ENCODE data around the gene FBN1. TPM values are rescaled to one million over a fixed set of nuclear protein-coding genes. Genes with fewer than 3 reads are reported as not detected.

The FBN1 gene
- total RNA-seq, 2 donors from 2014 or later = 5.5 to 5.9 TPM

GRCh38 chr15:48522911-48523310 is 122.6 kb downstream of the FBN1 start:
- no peaks in the 10 kb centered on the region for H3K36me3 ChIP-seq (ENCODE audit: control insufficient read depth, insufficient read depth, low read length)
- Mint-ChIP-seq H3K4me1 (no peaks in the 10 kb centered on the region), H3K36me3 (ENCODE audit: low read depth) (no peaks in the 10 kb centered on the region), H3K9me3 (peaks cover 4% of the 10 kb centered on the region), H3K27ac (no peak overlapping the region), H3K4me3 (no peak overlapping the region), H3K27me3 (ENCODE audit: insufficient read depth) (no peaks in the 10 kb centered on the region)
- no peak for DNase-seq
- WGBS, 2 experiments (ENCODE audit: insufficient coverage in 1 of 2, insufficient read length in 1 of 2) = 79 to 99% methylated on average over 2 of the region's 3 CpGs
- no peak for TF ChIP-seq CTCF (conservative IDR thresholded peaks at IDR 0.05)
- H3K27ac ChIP-seq (ENCODE audit: low read depth, low read length) = no peak overlapping the region
- H3K9me3 ChIP-seq (ENCODE audit: control insufficient read depth, low read length) = peaks cover 7% of the 10 kb centered on the region
- no peak overlapping the region for H3K4me3 ChIP-seq (ENCODE audit: low read length)
- H3K4me1 ChIP-seq (ENCODE audit: control insufficient read depth, insufficient read depth, low read length) = no peaks in the 10 kb centered on the region
- no peak overlapping the region for H3K9ac ChIP-seq (ENCODE audit: extremely low read depth, low read length, poor library complexity, severe bottlenecking)
- no peaks in the 10 kb centered on the region for H3K27me3 ChIP-seq (ENCODE audit: control insufficient read depth, insufficient read depth, low read length, poor library complexity, severe bottlenecking)

GRCh38 chr15:48522123-48522522 is 123.4 kb downstream of the FBN1 start:
- Mint-ChIP-seq H3K36me3 (ENCODE audit: low read depth) (no peaks in the 10 kb centered on the region), H3K27ac (no peak overlapping the region), H3K27me3 (ENCODE audit: insufficient read depth) (no peaks in the 10 kb centered on the region), H3K4me1 (no peaks in the 10 kb centered on the region), H3K9me3 (peaks cover 4% of the 10 kb centered on the region), H3K4me3 (no peak overlapping the region)
- H3K27ac ChIP-seq (ENCODE audit: low read depth, low read length) = no peak overlapping the region
- no peak overlapping the region for H3K9ac ChIP-seq (ENCODE audit: extremely low read depth, low read length, poor library complexity, severe bottlenecking)
- no peaks in the 10 kb centered on the region for H3K27me3 ChIP-seq (ENCODE audit: control insufficient read depth, insufficient read depth, low read length, poor library complexity, severe bottlenecking)
- no peaks in the 10 kb centered on the region for H3K4me1 ChIP-seq (ENCODE audit: control insufficient read depth, insufficient read depth, low read length)
- no peak for DNase-seq
- peaks cover 7% of the 10 kb centered on the region for H3K9me3 ChIP-seq (ENCODE audit: control insufficient read depth, low read length)
- no peaks in the 10 kb centered on the region for H3K36me3 ChIP-seq (ENCODE audit: control insufficient read depth, insufficient read depth, low read length)
- H3K4me3 ChIP-seq (ENCODE audit: low read length) = no peak overlapping the region
- TF ChIP-seq CTCF (conservative IDR thresholded peaks at IDR 0.05) = no peak

GRCh38 chr15:48520376-48521155 is 124.9 kb downstream of the FBN1 start:
- H3K4me1 Mint-ChIP-seq = no peaks in the 10 kb centered on the region
- Histone ChIP-seq H3K9ac (ENCODE audit: extremely low read depth, low read length, poor library complexity, severe bottlenecking) (no peak overlapping the region), H3K9me3 (ENCODE audit: control insufficient read depth, low read length) (peaks cover 7% of the 10 kb centered on the region), H3K36me3 (ENCODE audit: control insufficient read depth, insufficient read depth, low read length) (no peaks in the 10 kb centered on the region), H3K4me1 (ENCODE audit: control insufficient read depth, insufficient read depth, low read length) (no peaks in the 10 kb centered on the region), H3K27me3 (ENCODE audit: control insufficient read depth, insufficient read depth, low read length, poor library complexity, severe bottlenecking) (no peaks in the 10 kb centered on the region), H3K27ac (ENCODE audit: low read depth, low read length) (no peak overlapping the region), H3K4me3 (ENCODE audit: low read length) (no peak overlapping the region)
- no peak overlapping the region for H3K27ac Mint-ChIP-seq
- peaks cover 4% of the 10 kb centered on the region for H3K9me3 Mint-ChIP-seq
- H3K4me3 Mint-ChIP-seq = no peak overlapping the region
- peak; percentile 74 for TF ChIP-seq CTCF (conservative IDR thresholded peaks at IDR 0.05)
- no peaks in the 10 kb centered on the region for H3K36me3 Mint-ChIP-seq (ENCODE audit: low read depth)
- 79 to 85% methylated on average over 6 to 15 of the region's 15 CpGs for WGBS, 2 experiments (ENCODE audit: insufficient coverage in 1 of 2, insufficient read length in 1 of 2)
- H3K27me3 Mint-ChIP-seq (ENCODE audit: insufficient read depth) = no peaks in the 10 kb centered on the region
- peak; percentile 84 for DNase-seq
